ENCODE data around the gene PDAP1. TPM values are rescaled to one million over a fixed set of nuclear protein-coding genes. Genes with fewer than 3 reads are reported as not detected.

PDAP1 gene
- total and polyA plus RNA-seq, 2 donors: 73.6 to 120 TPM

GRCh38 chr7:99451936-99452335 lies 43.5 kb upstream of the PDAP1 start:
- H3K27me3 ChIP-seq (ENCODE audit: control insufficient read depth in 2 of 2, insufficient read depth in 1 of 2, low read length in 1 of 2): no peaks in the 10 kb centered on the region
- H3K4me1 ChIP-seq (ENCODE audit: control insufficient read depth in 2 of 2, insufficient read depth in 2 of 2, low read length in 2 of 2): no peaks in the 10 kb centered on the region
- H3K27ac ChIP-seq (ENCODE audit: low read depth in 1 of 2, low read length in 1 of 2): no peak overlapping the region
- H3K36me3 ChIP-seq (ENCODE audit: control insufficient read depth in 2 of 2, insufficient read depth in 2 of 2, low read length in 1 of 2): peaks cover 85 to 89% of the 10 kb centered on the region in 2 donors
- no peak overlapping the region for H3K4me3 ChIP-seq (ENCODE audit: low read length in 2 of 2)
- no peak for DNase-seq (ENCODE audit: low read depth in 6 of 9, low spot score in 9 of 9)
- no peaks in the 10 kb centered on the region for H3K9me3 ChIP-seq (ENCODE audit: control insufficient read depth in 2 of 2, insufficient read depth in 1 of 2, low read length in 1 of 2)
- WGBS: 98% methylated on average over 8 of the region's 8 CpGs

GRCh38 chr7:99449326-99449725 lies 40.9 kb upstream of the PDAP1 start:
- H3K9me3 ChIP-seq (ENCODE audit: control insufficient read depth in 2 of 2, insufficient read depth in 1 of 2, low read length in 1 of 2): no peaks in the 10 kb centered on the region
- no peaks in the 10 kb centered on the region for H3K27me3 ChIP-seq (ENCODE audit: control insufficient read depth in 2 of 2, insufficient read depth in 1 of 2, low read length in 1 of 2)
- peaks cover 73 to 78% of the 10 kb centered on the region in 2 donors for H3K36me3 ChIP-seq (ENCODE audit: control insufficient read depth in 2 of 2, insufficient read depth in 2 of 2, low read length in 1 of 2)
- H3K27ac ChIP-seq (ENCODE audit: low read depth in 1 of 2, low read length in 1 of 2): no peak overlapping the region
- DNase-seq (ENCODE audit: low read depth in 6 of 9, low spot score in 9 of 9): no peak
- WGBS: 98% methylated on average over 5 of the region's 5 CpGs
- H3K4me3 ChIP-seq (ENCODE audit: low read length in 2 of 2): no peak overlapping the region
- H3K4me1 ChIP-seq (ENCODE audit: control insufficient read depth in 2 of 2, insufficient read depth in 2 of 2, low read length in 2 of 2): no peaks in the 10 kb centered on the region

- H3K4me3 ChIP-seq (ENCODE audit: low read length in 2 of 2): no peak overlapping the region
- H3K9me3 ChIP-seq (ENCODE audit: control insufficient read depth in 2 of 2, insufficient read depth in 1 of 2, low read length in 1 of 2): no peaks in the 10 kb centered on the region
- H3K4me1 ChIP-seq (ENCODE audit: control insufficient read depth in 2 of 2, insufficient read depth in 2 of 2, low read length in 2 of 2): no peaks in the 10 kb centered on the region
- peaks cover 68 to 74% of the 10 kb centered on the region in 2 donors for H3K36me3 ChIP-seq (ENCODE audit: control insufficient read depth in 2 of 2, insufficient read depth in 2 of 2, low read length in 1 of 2)
- H3K27ac ChIP-seq (ENCODE audit: low read depth in 1 of 2, low read length in 1 of 2): no peak overlapping the region
- H3K27me3 ChIP-seq (ENCODE audit: control insufficient read depth in 2 of 2, insufficient read depth in 1 of 2, low read length in 1 of 2): no peaks in the 10 kb centered on the region
- WGBS: 90% methylated on average over 10 of the region's 10 CpGs
- DNase-seq (ENCODE audit: low read depth in 6 of 9, low spot score in 9 of 9): no peak
Measured at GRCh38 chr7:99448855-99449254, 40.5 kb upstream of the PDAP1 start.

- Histone ChIP-seq H3K27ac (ENCODE audit: low read depth in 1 of 2, low read length in 1 of 2) (no peak overlapping the region), H3K27me3 (ENCODE audit: control insufficient read depth in 2 of 2, insufficient read depth in 1 of 2, low read length in 1 of 2) (no peaks in the 10 kb centered on the region), H3K36me3 (ENCODE audit: control insufficient read depth in 2 of 2, insufficient read depth in 2 of 2, low read length in 1 of 2) (peaks cover 64 to 68% of the 10 kb centered on the region in 2 donors), H3K4me1 (ENCODE audit: control insufficient read depth in 2 of 2, insufficient read depth in 2 of 2, low read length in 2 of 2) (no peaks in the 10 kb centered on the region), H3K9me3 (ENCODE audit: control insufficient read depth in 2 of 2, insufficient read depth in 1 of 2, low read length in 1 of 2) (no peaks in the 10 kb centered on the region), H3K4me3 (ENCODE audit: low read length in 2 of 2) (no peak overlapping the region)
- WGBS: 97% methylated on average over 10 of the region's 10 CpGs
- no peak for DNase-seq (ENCODE audit: low read depth in 6 of 9, low spot score in 9 of 9)
Measured at GRCh38 chr7:99447943-99448342, 39.5 kb upstream of the PDAP1 start.

- Histone ChIP-seq H3K4me1 (ENCODE audit: control insufficient read depth in 2 of 2, insufficient read depth in 2 of 2, low read length in 2 of 2) (no peaks in the 10 kb centered on the region), H3K4me3 (ENCODE audit: low read length in 2 of 2) (no peak overlapping the region), H3K27ac (ENCODE audit: low read depth in 1 of 2, low read length in 1 of 2) (peak overlapping the region in 1 of 2 donors; percentile 42), H3K9me3 (ENCODE audit: control insufficient read depth in 2 of 2, insufficient read depth in 1 of 2, low read length in 1 of 2) (no peaks in the 10 kb centered on the region), H3K27me3 (ENCODE audit: control insufficient read depth in 2 of 2, insufficient read depth in 1 of 2, low read length in 1 of 2) (no peaks in the 10 kb centered on the region), H3K36me3 (ENCODE audit: control insufficient read depth in 2 of 2, insufficient read depth in 2 of 2, low read length in 1 of 2) (peaks cover 49 to 53% of the 10 kb centered on the region in 2 donors)
- 96% methylated on average over 4 of the region's 4 CpGs for WGBS
- DNase-seq (ENCODE audit: low read depth in 6 of 9, low spot score in 9 of 9): no peak
Measured at GRCh38 chr7:99446096-99446495, 37.7 kb upstream of the PDAP1 start.

GRCh38 chr7:99440195-99440594 lies 31.8 kb upstream of the PDAP1 start:
- Histone ChIP-seq H3K27ac (ENCODE audit: low read depth in 1 of 2, low read length in 1 of 2) (no peak overlapping the region), H3K4me1 (ENCODE audit: control insufficient read depth in 2 of 2, insufficient read depth in 2 of 2, low read length in 2 of 2) (peaks cover 14 to 18% of the 10 kb centered on the region in 2 donors)
- 89% methylated on average over 9 of the region's 9 CpGs for WGBS

GRCh38 chr7:99438573-99439480 lies 30.4 kb upstream of the PDAP1 start, which contains the start of the genes CPSF4 and PTCD1:
TSS of gene CPSF4 (plus strand) at chr7:99438943. CDS start at chr7:99439083, 140 bp downstream.
TSS of gene PTCD1 (minus strand) at chr7:99438798. CDS start at chr7:99435242, 3,556 bp downstream.
- WGBS: under 1% methylated on average over 89 of the region's 89 CpGs

More at GRCh38 chr7:99440195-99440594, 31.8 kb upstream of the PDAP1 start:
- Histone ChIP-seq H3K9me3 (ENCODE audit: control insufficient read depth in 2 of 2, insufficient read depth in 1 of 2, low read length in 1 of 2) (no peaks in the 10 kb centered on the region), H3K4me3 (ENCODE audit: low read length in 2 of 2) (no peak overlapping the region), H3K27me3 (ENCODE audit: control insufficient read depth in 2 of 2, insufficient read depth in 1 of 2, low read length in 1 of 2) (no peaks in the 10 kb centered on the region), H3K36me3 (ENCODE audit: control insufficient read depth in 2 of 2, insufficient read depth in 2 of 2, low read length in 1 of 2) (peaks cover 9 to 11% of the 10 kb centered on the region in 2 donors)
- no peak for DNase-seq (ENCODE audit: low read depth in 6 of 9, low spot score in 9 of 9)

GRCh38 chr7:99437946-99438572 lies 29.7 kb upstream of the PDAP1 start:
- H3K27ac ChIP-seq (ENCODE audit: low read depth in 1 of 2, low read length in 1 of 2): peak overlapping the region in 1 of 2 donors; percentile 61
- WGBS: 25% methylated on average over 20 of the region's 20 CpGs
- H3K4me3 ChIP-seq (ENCODE audit: low read length in 2 of 2): peak overlapping the region; percentile 64 to 85
- H3K27me3 ChIP-seq (ENCODE audit: control insufficient read depth in 2 of 2, insufficient read depth in 1 of 2, low read length in 1 of 2): no peaks in the 10 kb centered on the region
- peaks cover 8 to 11% of the 10 kb centered on the region in 2 donors for H3K36me3 ChIP-seq (ENCODE audit: control insufficient read depth in 2 of 2, insufficient read depth in 2 of 2, low read length in 1 of 2)
- no peak for DNase-seq (ENCODE audit: low read depth in 6 of 9, low spot score in 9 of 9)
- no peaks in the 10 kb centered on the region for H3K9me3 ChIP-seq (ENCODE audit: control insufficient read depth in 2 of 2, insufficient read depth in 1 of 2, low read length in 1 of 2)
- peaks cover 14 to 18% of the 10 kb centered on the region in 2 donors for H3K4me1 ChIP-seq (ENCODE audit: control insufficient read depth in 2 of 2, insufficient read depth in 2 of 2, low read length in 2 of 2)

More at GRCh38 chr7:99438573-99439480, 30.4 kb upstream of the PDAP1 start, which contains the start of the genes CPSF4 and PTCD1:
- H3K4me1 ChIP-seq (ENCODE audit: control insufficient read depth in 2 of 2, insufficient read depth in 2 of 2, low read length in 2 of 2): peaks cover 14 to 18% of the 10 kb centered on the region in 2 donors
- H3K9me3 ChIP-seq (ENCODE audit: control insufficient read depth in 2 of 2, insufficient read depth in 1 of 2, low read length in 1 of 2): no peaks in the 10 kb centered on the region
- peaks cover 8 to 12% of the 10 kb centered on the region in 2 donors for H3K36me3 ChIP-seq (ENCODE audit: control insufficient read depth in 2 of 2, insufficient read depth in 2 of 2, low read length in 1 of 2)
- H3K27ac ChIP-seq (ENCODE audit: low read depth in 1 of 2, low read length in 1 of 2): peak within 1 kb of the TSS in 1 of 2 donors; percentile 61
- H3K27me3 ChIP-seq (ENCODE audit: control insufficient read depth in 2 of 2, insufficient read depth in 1 of 2, low read length in 1 of 2): no peaks in the 10 kb centered on the region
- peak; percentile 45 to 86 (median 61) for DNase-seq (ENCODE audit: low read depth in 6 of 9, low spot score in 9 of 9)
- peak within 1 kb of the TSS; percentile 64 to 85 for H3K4me3 ChIP-seq (ENCODE audit: low read length in 2 of 2)

- peaks cover 28 to 42% of the 10 kb centered on the region in 2 donors for H3K36me3 ChIP-seq (ENCODE audit: control insufficient read depth in 2 of 2, insufficient read depth in 2 of 2, low read length in 1 of 2)
- H3K27me3 ChIP-seq (ENCODE audit: control insufficient read depth in 2 of 2, insufficient read depth in 1 of 2, low read length in 1 of 2): no peaks in the 10 kb centered on the region
- DNase-seq (ENCODE audit: low read depth in 6 of 9, low spot score in 9 of 9): no peak
- WGBS: 96% methylated on average over 9 of the region's 9 CpGs
- H3K4me1 ChIP-seq (ENCODE audit: control insufficient read depth in 2 of 2, insufficient read depth in 2 of 2, low read length in 2 of 2): peaks cover 6 to 7% of the 10 kb centered on the region in 2 donors
- no peak overlapping the region for H3K27ac ChIP-seq (ENCODE audit: low read depth in 1 of 2, low read length in 1 of 2)
- H3K9me3 ChIP-seq (ENCODE audit: control insufficient read depth in 2 of 2, insufficient read depth in 1 of 2, low read length in 1 of 2): no peaks in the 10 kb centered on the region
- no peak overlapping the region for H3K4me3 ChIP-seq (ENCODE audit: low read length in 2 of 2)
Measured at GRCh38 chr7:99433158-99433557, 24.8 kb upstream of the PDAP1 start.
